GM18951 (cell line): ENCODE data around the gene ADAMTS9.

ENCODE experiments used
- POLR2A ChIP-seq: IDR thresholded peaks from 4 replicates; pipeline ENCODE4 v1.6.1; 2011; ENCODE audit warnings: mild to moderate bottlenecking; ENCODE audit not compliant: insufficient read length, insufficient read depth; ENCODE audit errors: extremely low read depth
- in situ Hi-C: fragments of 300-500 bp; cut with MboI; formaldehyde crosslinking; loops from one replicate; pipeline ENCODE4 v1.12.0; 2022; ENCODE audit warnings: low sequenced_read_pairs, mixed read lengths, inconsistent platforms; ENCODE audit not compliant: unreplicated experiment

The ADAMTS9 gene

GRCh38 chr3:64687781-64688604 is at the start of gene ADAMTS9:
Gene ADAMTS9 (minus strand): TSS chr3:64688000. CDS start chr3:64687657, 343 bp downstream.
- TF ChIP-seq POLR2A: no peak
- in situ Hi-C loops: no loop called here

- in situ Hi-C loops: no loop called here
- TF ChIP-seq POLR2A: no peak
Observed at GRCh38 chr3:64732576-64732975, 44.8 kb upstream of the ADAMTS9 start.

- in situ Hi-C loops: no loop called here
- TF ChIP-seq POLR2A: no peak
Observed at GRCh38 chr3:64730681-64731080, 42.9 kb upstream of the ADAMTS9 start.

- in situ Hi-C loops: no loop called here
- TF ChIP-seq POLR2A: no peak
Observed at GRCh38 chr3:64728994-64729393, 41.2 kb upstream of the ADAMTS9 start.

- in situ Hi-C loops: no loop called here
- TF ChIP-seq POLR2A: no peak
Observed at GRCh38 chr3:64728428-64728827, 40.6 kb upstream of the ADAMTS9 start.

- in situ Hi-C loops: no loop called here
Observed at GRCh38 chr3:64726414-64727090, 38.8 kb upstream of the ADAMTS9 start.

GRCh38 chr3:64718976-64719375 is 31.2 kb upstream of the ADAMTS9 start:
- in situ Hi-C loops: no loop called here
- TF ChIP-seq POLR2A: no peak

More at GRCh38 chr3:64726414-64727090, 38.8 kb upstream of the ADAMTS9 start:
- no peak for TF ChIP-seq POLR2A

GRCh38 chr3:64717872-64718613 is 30.2 kb upstream of the ADAMTS9 start:
- in situ Hi-C loops: no loop called here
- no peak for TF ChIP-seq POLR2A

GRCh38 chr3:64717411-64717810 is 29.6 kb upstream of the ADAMTS9 start:
- in situ Hi-C loops: no loop called here

GRCh38 chr3:64716110-64716710 is 28.4 kb upstream of the ADAMTS9 start:
- in situ Hi-C loops: no loop called here
- no peak for TF ChIP-seq POLR2A

More at GRCh38 chr3:64717411-64717810, 29.6 kb upstream of the ADAMTS9 start:
- TF ChIP-seq POLR2A: no peak

- no peak for TF ChIP-seq POLR2A
- in situ Hi-C loops: no loop called here
Observed at GRCh38 chr3:64715211-64715982, 27.6 kb upstream of the ADAMTS9 start.

- no peak for TF ChIP-seq POLR2A
- in situ Hi-C loops: no loop called here
Observed at GRCh38 chr3:64708456-64708855, 20.7 kb upstream of the ADAMTS9 start.

GRCh38 chr3:64705946-64706345 is 18.1 kb upstream of the ADAMTS9 start:
- in situ Hi-C loops: no loop called here
- no peak for TF ChIP-seq POLR2A

- no peak for TF ChIP-seq POLR2A
- in situ Hi-C loops: no loop called here
Observed at GRCh38 chr3:64696896-64697295, 9.1 kb upstream of the ADAMTS9 start.
